Keratinocyte (primary cell): ENCODE measurements around the gene SASH1. TPM values are rescaled to one million over a fixed set of nuclear protein-coding genes. Genes with fewer than 3 reads are reported as not detected.

Experiments used
- DNase-seq: peaks from one replicate; pipeline ENCODE4 v3.0.0-alpha.2; 2011; ENCODE audit warnings: low read depth, missing footprints, low spot score
- FAIRE-seq: peaks from 2 replicates; lab custom pipeline; 2011; peaks lifted over from hg19 to GRCh38; lab: Jason Lieb, UNC
- H2AFZ ChIP-seq: 2 replicates; pipeline ENCODE4 v1.6.0; 2012; ENCODE audit warnings: low read length, control low read depth, inconsistent platforms; ENCODE audit not compliant: control insufficient read depth
- H3K27ac ChIP-seq: 2 replicates; pipeline ENCODE4 v1.5.1; 2011; ENCODE audit warnings: low read length; ENCODE audit not compliant: control insufficient read depth, insufficient read depth
- H3K27me3 ChIP-seq: 3 replicates; pipeline ENCODE4 v1.6.0; 2011; ENCODE audit warnings: low read length; ENCODE audit not compliant: control insufficient read depth, insufficient read depth; ENCODE audit errors: extremely low read depth
- H3K36me3 ChIP-seq, 2 experiments: 2 replicates in 1 of 2; 3 replicates in 1 of 2; pipeline ENCODE4 v1.5.1; 2011; ENCODE audit warnings: low read length in 2 of 2, mild to moderate bottlenecking in 1 of 2; ENCODE audit not compliant: control insufficient read depth in 2 of 2, insufficient read depth in 2 of 2; ENCODE audit errors: extremely low read depth in 1 of 2
- H3K4me1 ChIP-seq: 3 replicates; pipeline ENCODE4 v1.5.1; 2011; ENCODE audit warnings: low read length; ENCODE audit not compliant: control insufficient read depth, insufficient read depth; ENCODE audit errors: extremely low read depth
- H3K4me2 ChIP-seq: 3 replicates; pipeline ENCODE4 v1.6.0; 2011; ENCODE audit warnings: low read depth, low read length; ENCODE audit not compliant: control insufficient read depth, insufficient read depth; ENCODE audit errors: extremely low read depth
- H3K4me3 ChIP-seq, 3 experiments: fragments of 200-600 bp in 1 of 3; sonication (generic) in 1 of 3; 2 replicates in 2 of 3; 3 replicates in 1 of 3; pipeline ENCODE4 v1.5.1; 2011 to 2016; ENCODE audit warnings: low read length in 3 of 3, mild to moderate bottlenecking in 3 of 3, control low read depth in 2 of 3, inconsistent platforms in 1 of 3, low read depth in 1 of 3, mixed read lengths in 1 of 3, mixed run types in 1 of 3, moderate library complexity in 1 of 3; ENCODE audit not compliant: control insufficient read depth in 2 of 3, insufficient read depth in 2 of 3; ENCODE audit errors: extremely low read depth in 1 of 3
- H3K79me2 ChIP-seq: 2 replicates; pipeline ENCODE4 v1.6.0; 2012; ENCODE audit warnings: low read length; ENCODE audit not compliant: control insufficient read depth, insufficient read depth
- H3K9ac ChIP-seq: 3 replicates; pipeline ENCODE4 v1.6.0; 2011; ENCODE audit warnings: low read length; ENCODE audit not compliant: control insufficient read depth, insufficient read depth; ENCODE audit errors: extremely low read depth
- H3K9me1 ChIP-seq: 3 replicates; pipeline ENCODE4 v1.6.0; 2011; ENCODE audit warnings: low read length; ENCODE audit not compliant: control insufficient read depth, insufficient read depth; ENCODE audit errors: extremely low read depth
- H3K9me3 ChIP-seq: 2 replicates; pipeline ENCODE4 v1.5.1; 2012; ENCODE audit warnings: low read depth, low read length; ENCODE audit not compliant: control insufficient read depth
- H4K20me1 ChIP-seq: 3 replicates; pipeline ENCODE4 v1.6.0; 2011; ENCODE audit warnings: low read length; ENCODE audit not compliant: control insufficient read depth, insufficient read depth; ENCODE audit errors: extremely low read depth
- EZH2 ChIP-seq: IDR thresholded peaks from one replicate; pipeline ENCODE4 v1.6.1; 2012; ENCODE audit warnings: inconsistent platforms, mild to moderate bottlenecking, low read length, moderate library complexity
- dilution Hi-C: fragments of 300-500 bp; cut with MboI; formaldehyde crosslinking; loops from one replicate; pipeline ENCODE4 v1.7.0; 2020; ENCODE audit warnings: low sequenced_read_pairs; ENCODE audit not compliant: extremely low pct_ligation_motif_present
- polyA plus RNA-seq, 5 experiments: library from polyadenylated mRNA; depleted of rRNA in 3 of 5; stranded (reverse) in 3 of 5; stranded (forward) in 1 of 5; unstranded in 1 of 5; fragments of >200 nt; gene quantifications; 1 replicate in 1 of 5; 2 replicates in 3 of 5; 3 replicates in 1 of 5; pipeline versions ENCODE4 v1.2.1 to v1.2.3, GENCODE V29; 2011 to 2012; ENCODE audit warnings: missing spikeins in 2 of 5, low read depth in 1 of 5, low replicate concordance in 1 of 5
- TF ChIP-seq, protein P1 (sequence below), 3 experiments: IDR thresholded peaks in 1 of 3; conservative IDR thresholded peaks in 1 of 3; optimal IDR thresholded peaks in 1 of 3; 2 replicates in 2 of 3; 3 replicates in 1 of 3; pipeline versions ENCODE3 to v1.5.1; 2011; ENCODE audit warnings: low read length in 3 of 3, mild to moderate bottlenecking in 3 of 3, moderate library complexity in 2 of 3, control low read depth in 1 of 3, inconsistent platforms in 1 of 3; ENCODE audit not compliant: insufficient read depth in 2 of 3; ENCODE audit errors: extremely low read depth in 1 of 3

Gene SASH1
- polyA plus RNA-seq, 1 donor (not counting 4 experiments of a cell fraction or from before 2014, with no cell fraction given), result 4.4 TPM

DNA sequence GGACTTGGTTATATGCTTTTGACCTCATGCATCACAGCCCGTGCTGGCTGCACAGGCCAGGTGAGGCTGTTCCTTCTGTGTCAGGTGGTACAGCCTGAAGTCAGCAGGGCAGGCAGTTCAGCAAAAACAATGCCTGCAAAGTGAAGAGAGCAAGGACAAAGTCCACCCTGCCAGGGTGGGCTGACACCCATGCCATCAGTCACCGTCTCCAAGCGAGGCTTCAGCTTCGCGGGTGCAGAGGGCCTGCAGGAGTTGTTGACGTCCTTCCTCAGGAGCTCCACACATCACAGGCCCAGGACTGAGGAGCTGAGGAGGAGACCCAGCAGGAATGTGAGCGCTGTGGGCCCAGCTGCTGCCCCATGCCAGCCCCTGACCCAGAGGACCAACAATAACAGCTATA lies 111.3 kb downstream of the SASH1 start:
- TF ChIP-seq, protein P1, sequence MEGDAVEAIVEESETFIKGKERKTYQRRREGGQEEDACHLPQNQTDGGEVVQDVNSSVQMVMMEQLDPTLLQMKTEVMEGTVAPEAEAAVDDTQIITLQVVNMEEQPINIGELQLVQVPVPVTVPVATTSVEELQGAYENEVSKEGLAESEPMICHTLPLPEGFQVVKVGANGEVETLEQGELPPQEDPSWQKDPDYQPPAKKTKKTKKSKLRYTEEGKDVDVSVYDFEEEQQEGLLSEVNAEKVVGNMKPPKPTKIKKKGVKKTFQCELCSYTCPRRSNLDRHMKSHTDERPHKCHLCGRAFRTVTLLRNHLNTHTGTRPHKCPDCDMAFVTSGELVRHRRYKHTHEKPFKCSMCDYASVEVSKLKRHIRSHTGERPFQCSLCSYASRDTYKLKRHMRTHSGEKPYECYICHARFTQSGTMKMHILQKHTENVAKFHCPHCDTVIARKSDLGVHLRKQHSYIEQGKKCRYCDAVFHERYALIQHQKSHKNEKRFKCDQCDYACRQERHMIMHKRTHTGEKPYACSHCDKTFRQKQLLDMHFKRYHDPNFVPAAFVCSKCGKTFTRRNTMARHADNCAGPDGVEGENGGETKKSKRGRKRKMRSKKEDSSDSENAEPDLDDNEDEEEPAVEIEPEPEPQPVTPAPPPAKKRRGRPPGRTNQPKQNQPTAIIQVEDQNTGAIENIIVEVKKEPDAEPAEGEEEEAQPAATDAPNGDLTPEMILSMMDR (optimal IDR thresholded peaks at IDR 0.05 in 1 of 3, IDR thresholded peaks at IDR 0.05 in 1 of 3, conservative IDR thresholded peaks at IDR 0.05 in 1 of 3; ENCODE audit: extremely low read depth in 1 of 3, insufficient read depth in 2 of 3, low read length in 3 of 3), result no peak
- TF ChIP-seq EZH2, result no peak
- Histone ChIP-seq H3K36me3 (no peaks in the 10 kb centered on the region), H3K4me2 (no peak overlapping the region), H3K9ac (no peak overlapping the region), H3K4me1 (peaks cover 10% of the 10 kb centered on the region), H3K79me2 (no peaks in the 10 kb centered on the region), H3K4me3 (no peak overlapping the region), H2AFZ (no peak overlapping the region), H3K9me1 (no peaks in the 10 kb centered on the region), H3K27ac (no peak overlapping the region), H4K20me1 (no peaks in the 10 kb centered on the region), H3K9me3 (no peaks in the 10 kb centered on the region), H3K27me3 (no peaks in the 10 kb centered on the region)
- DNase-seq (no peak), FAIRE-seq (no peak)
- dilution Hi-C loops, result no loop called here

DNA sequence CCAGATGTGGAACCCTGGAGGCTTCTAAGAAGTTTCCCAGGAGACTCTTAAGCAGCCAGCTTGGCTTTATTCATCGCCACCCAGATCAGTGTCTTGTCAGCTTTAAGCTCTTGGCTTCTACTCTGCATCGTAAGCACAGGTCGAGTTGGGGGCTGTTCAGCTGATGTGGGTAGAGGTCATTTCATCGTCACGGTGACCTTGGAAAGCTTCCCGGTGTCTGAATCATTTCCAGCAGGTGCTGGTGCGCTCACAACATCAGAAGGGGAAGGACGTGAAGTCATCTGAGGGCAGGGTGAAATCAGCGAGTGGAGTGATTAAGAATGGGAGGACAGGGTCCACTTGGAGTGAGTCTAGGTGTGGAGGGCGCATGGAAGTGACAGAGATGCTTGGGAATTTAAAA lies 112.6 kb downstream of the SASH1 start:
- no peak overlapping the region for H3K4me2 ChIP-seq

More for the DNA sequence above, 112.6 kb downstream of the SASH1 start:
- Histone ChIP-seq H4K20me1 (no peaks in the 10 kb centered on the region), H3K9me1 (no peaks in the 10 kb centered on the region), H3K36me3 (no peaks in the 10 kb centered on the region), H2AFZ (no peak overlapping the region), H3K9ac (no peak overlapping the region), H3K27me3 (no peaks in the 10 kb centered on the region), H3K27ac (no peak overlapping the region), H3K4me3 (no peak overlapping the region), H3K9me3 (no peaks in the 10 kb centered on the region), H3K4me1 (peaks cover 10% of the 10 kb centered on the region), H3K79me2 (no peaks in the 10 kb centered on the region)
- TF ChIP-seq, protein P1 (optimal IDR thresholded peaks at IDR 0.05 in 1 of 3, IDR thresholded peaks at IDR 0.05 in 1 of 3, conservative IDR thresholded peaks at IDR 0.05 in 1 of 3; ENCODE audit: extremely low read depth in 1 of 3, insufficient read depth in 2 of 3, low read length in 3 of 3), result no peak
- no peak for TF ChIP-seq EZH2
- no peak for FAIRE-seq
- dilution Hi-C loops, result no loop called here
- no peak for DNase-seq
